ENCODE data around the gene PITX3. TPM values are rescaled to one million over a fixed set of nuclear protein-coding genes. Genes with fewer than 3 reads are reported as not detected.

Gene PITX3
- total RNA-seq, 1 experiment from 2014 or later, result 0.81 TPM

- TF ChIP-seq PRDM15 (CRISPR knock-in tag; IDR thresholded peaks at IDR 0.05) (no peak), ZNF396 (CRISPR knock-in tag; IDR thresholded peaks at IDR 0.05; ENCODE audit: borderline replicate concordance) (no peak), FOXP4 (CRISPR knock-in tag; IDR thresholded peaks at IDR 0.05) (no peak), CREB1 (CRISPR knock-in tag; IDR thresholded peaks at IDR 0.05) (no peak), NR1H2 (CRISPR knock-in tag; IDR thresholded peaks at IDR 0.05) (no peak), TEAD4 (CRISPR knock-in tag; IDR thresholded peaks at IDR 0.05) (no peak), STAT6 (CRISPR knock-in tag; conservative IDR thresholded peaks at IDR 0.05; ENCODE audit: low read depth) (no peak)
Observed at GRCh38 chr10:102279104-102279503, 37.8 kb upstream of the PITX3 start (continued).

GRCh38 chr10:102275343-102275742, 34.0 kb upstream of the PITX3 start:
- ATAC-seq, result no peak
- H3K4me1 Mint-ChIP-seq, result no peaks in the 10 kb centered on the region
- no peaks in the 10 kb centered on the region for H3K9me3 Mint-ChIP-seq
- CTCF ChIA-PET, result interaction anchor here (1.5 to 5.4 kb wide), 2 partner anchors 45 to 77 kb away, joined by 5 to 26 read pairs; no protein-coding TSS in a partner anchor
- TF ChIP-seq NR1H2 (CRISPR knock-in tag; IDR thresholded peaks at IDR 0.05) (no peak), ATF3 (CRISPR knock-in tag; conservative IDR thresholded peaks at IDR 0.05) (no peak), CREB1 (CRISPR knock-in tag; IDR thresholded peaks at IDR 0.05) (no peak), EMX1 (CRISPR knock-in tag; IDR thresholded peaks at IDR 0.05) (no peak), CBFB (CRISPR knock-in tag; IDR thresholded peaks at IDR 0.05; ENCODE audit: low read depth) (no peak), TP53 (CRISPR knock-in tag; IDR thresholded peaks at IDR 0.05) (no peak)
- no peak for DNase-seq (ENCODE audit: low spot score)
- POLR2A ChIA-PET, result no interaction called here
- H3K27me3 Mint-ChIP-seq (ENCODE audit: low read depth), result no peaks in the 10 kb centered on the region
- H3K36me3 Mint-ChIP-seq, result no peaks in the 10 kb centered on the region
- no peak overlapping the region for H3K27ac Mint-ChIP-seq
- H3K4me3 Mint-ChIP-seq, result no peak overlapping the region

GRCh38 chr10:102274062-102274461, 32.8 kb upstream of the PITX3 start:
- CTCF ChIA-PET, result interaction anchor here (1.3 to 5.4 kb wide), 3 partner anchors 43 to 105 kb away, joined by 4 to 26 read pairs (median 5); no protein-coding TSS in a partner anchor
- no peaks in the 10 kb centered on the region for H3K27me3 Mint-ChIP-seq (ENCODE audit: low read depth)
- no peaks in the 10 kb centered on the region for H3K4me1 Mint-ChIP-seq
- ATAC-seq (no peak), DNase-seq (ENCODE audit: low spot score) (no peak)
- no peaks in the 10 kb centered on the region for H3K36me3 Mint-ChIP-seq
- H3K9me3 Mint-ChIP-seq, result no peaks in the 10 kb centered on the region
- POLR2A ChIA-PET, result no interaction called here
- no peak overlapping the region for H3K27ac Mint-ChIP-seq
- no peak overlapping the region for H3K4me3 Mint-ChIP-seq
- TF ChIP-seq GRHL2 (CRISPR knock-in tag; IDR thresholded peaks at IDR 0.05; ENCODE audit: insufficient replicate concordance, severe bottlenecking) (no peak), TCF7 (CRISPR knock-in tag; IDR thresholded peaks at IDR 0.05; ENCODE audit: low read depth) (no peak), ZNF425 (CRISPR knock-in tag; conservative IDR thresholded peaks at IDR 0.05) (no peak), NR1H2 (CRISPR knock-in tag; IDR thresholded peaks at IDR 0.05) (no peak), MXD4 (CRISPR knock-in tag; IDR thresholded peaks at IDR 0.05; ENCODE audit: borderline replicate concordance) (no peak), ZNF263 (CRISPR knock-in tag; IDR thresholded peaks at IDR 0.05; ENCODE audit: low read depth) (no peak), STAT6 (CRISPR knock-in tag; conservative IDR thresholded peaks at IDR 0.05; ENCODE audit: low read depth) (no peak), ZBTB21 (CRISPR knock-in tag; IDR thresholded peaks at IDR 0.05; ENCODE audit: borderline replicate concordance) (no peak), GTF2I (CRISPR knock-in tag; conservative IDR thresholded peaks at IDR 0.05) (no peak)
